Measurements from ENCODE around the gene PHF12.
"Not testable (repeated sequence)": the region's sequence is repeated elsewhere in the genome, so short reads cannot be mapped to it uniquely, and the experiment has no call there.

PHF12 gene

DNA sequence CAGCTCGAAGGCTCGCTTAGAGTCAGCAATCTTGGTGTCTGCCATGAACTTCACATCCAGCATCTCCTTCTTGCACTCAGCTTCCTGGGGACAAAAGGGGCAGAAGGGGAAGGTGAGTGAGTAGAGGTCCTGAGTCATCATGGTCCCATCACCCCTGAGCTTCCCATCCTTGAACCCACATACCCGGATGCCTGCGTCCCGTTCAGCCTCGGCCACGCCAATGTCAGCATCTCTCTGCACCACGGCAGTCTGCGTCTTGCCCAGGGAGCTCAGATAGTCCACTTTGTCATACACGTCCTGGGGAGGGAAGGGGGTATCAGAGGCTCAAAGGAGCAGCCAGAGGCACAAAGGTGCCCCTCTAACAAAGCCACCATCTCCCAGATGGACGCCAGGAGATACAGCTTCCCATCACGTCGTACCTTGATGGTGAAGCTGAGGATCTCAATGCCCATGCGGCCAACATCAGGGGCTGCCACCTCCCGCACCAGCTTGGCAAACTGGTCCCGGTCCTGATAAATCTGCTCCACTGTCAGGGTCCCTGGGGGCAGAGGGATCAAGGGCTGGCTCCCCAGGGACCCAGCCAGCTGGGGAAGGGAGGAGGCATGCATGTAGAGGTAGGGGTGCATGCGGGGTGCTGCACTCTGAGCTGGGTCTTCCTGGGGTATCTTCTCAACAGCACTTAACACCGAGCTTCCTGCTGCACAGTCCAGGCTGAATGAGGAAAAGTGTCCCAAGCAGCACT, 69.0 kb downstream of the PHF12 start:
- no peak for DNase-seq (ENCODE audit: low spot score)

GRCh38 chr17:28881533-28882056, 69.7 kb downstream of the PHF12 start:
- DNase-seq (ENCODE audit: low spot score): no peak

- DNase-seq (ENCODE audit: low spot score): no peak
Measured at GRCh38 chr17:28880572-28880945, 70.8 kb downstream of the PHF12 start.

- DNase-seq (ENCODE audit: low spot score): no peak
Measured at GRCh38 chr17:28879886-28880571, 71.3 kb downstream of the PHF12 start.

- no peak for DNase-seq (ENCODE audit: low spot score)
Measured at GRCh38 chr17:28878981-28879380, 72.3 kb downstream of the PHF12 start.

DNA sequence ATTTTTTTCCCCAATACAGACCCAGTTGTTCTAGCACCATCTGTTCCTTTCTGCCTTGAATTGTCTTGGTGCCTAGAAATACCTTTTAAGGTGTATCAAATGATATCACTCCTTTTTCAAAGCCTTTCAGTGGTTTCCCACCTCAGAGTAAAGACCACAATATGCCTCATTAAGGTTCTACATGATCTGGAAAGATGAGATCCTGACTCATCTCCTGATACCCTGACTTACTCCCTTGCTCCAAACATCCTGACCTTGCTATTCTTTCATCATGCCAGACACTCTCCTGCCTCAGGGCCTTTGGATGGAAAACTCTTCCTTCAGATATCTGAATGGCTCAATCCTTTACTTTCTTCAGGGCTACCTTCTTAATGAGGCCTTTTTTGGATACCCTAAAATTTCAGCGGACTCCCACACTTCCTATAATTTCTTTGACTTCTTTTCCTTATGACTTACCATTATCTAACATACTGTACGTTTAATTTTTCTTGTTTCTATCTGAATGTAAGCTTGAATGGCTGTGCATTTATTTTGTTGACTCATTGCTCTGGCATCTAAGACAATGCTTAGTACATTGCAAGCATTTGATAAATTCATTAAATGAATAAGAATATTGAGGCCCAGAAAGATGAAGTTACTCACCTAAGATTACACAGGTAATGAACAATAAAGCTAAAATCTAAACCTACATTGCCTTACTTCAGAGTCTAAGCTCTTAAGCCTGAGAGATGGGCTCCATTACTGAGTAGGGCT, 73.0 kb downstream of the PHF12 start:
- DNase-seq (ENCODE audit: low spot score): no peak

DNA sequence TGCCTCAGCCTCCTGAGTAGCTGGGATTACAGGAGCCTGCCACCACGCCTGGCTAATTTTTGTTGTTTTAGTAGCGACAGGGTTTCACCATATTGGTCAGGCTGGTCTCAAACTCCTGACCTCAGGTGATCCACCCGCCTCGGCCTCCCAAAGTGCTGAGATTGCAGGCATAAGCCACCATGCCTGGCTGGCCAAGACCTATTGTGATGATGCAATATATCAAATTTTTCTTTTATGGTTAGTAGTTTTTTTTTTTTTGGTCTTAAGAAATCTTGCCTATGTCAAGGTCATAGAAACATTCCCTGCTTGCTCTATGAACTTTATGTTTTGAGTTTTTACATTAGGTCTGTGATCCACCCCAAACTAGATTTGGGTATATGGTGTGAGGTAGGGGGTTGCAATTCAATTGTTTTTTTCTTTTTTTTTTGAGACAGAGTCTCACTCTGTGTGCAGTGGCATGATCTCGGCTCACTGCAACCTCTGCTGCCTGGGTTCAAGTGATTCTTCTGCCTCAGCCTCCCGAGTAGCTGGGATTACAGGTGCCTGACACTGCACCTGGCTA, 74.1 kb downstream of the PHF12 start:
- not testable (repeated sequence) for DNase-seq (ENCODE audit: low spot score)

DNA sequence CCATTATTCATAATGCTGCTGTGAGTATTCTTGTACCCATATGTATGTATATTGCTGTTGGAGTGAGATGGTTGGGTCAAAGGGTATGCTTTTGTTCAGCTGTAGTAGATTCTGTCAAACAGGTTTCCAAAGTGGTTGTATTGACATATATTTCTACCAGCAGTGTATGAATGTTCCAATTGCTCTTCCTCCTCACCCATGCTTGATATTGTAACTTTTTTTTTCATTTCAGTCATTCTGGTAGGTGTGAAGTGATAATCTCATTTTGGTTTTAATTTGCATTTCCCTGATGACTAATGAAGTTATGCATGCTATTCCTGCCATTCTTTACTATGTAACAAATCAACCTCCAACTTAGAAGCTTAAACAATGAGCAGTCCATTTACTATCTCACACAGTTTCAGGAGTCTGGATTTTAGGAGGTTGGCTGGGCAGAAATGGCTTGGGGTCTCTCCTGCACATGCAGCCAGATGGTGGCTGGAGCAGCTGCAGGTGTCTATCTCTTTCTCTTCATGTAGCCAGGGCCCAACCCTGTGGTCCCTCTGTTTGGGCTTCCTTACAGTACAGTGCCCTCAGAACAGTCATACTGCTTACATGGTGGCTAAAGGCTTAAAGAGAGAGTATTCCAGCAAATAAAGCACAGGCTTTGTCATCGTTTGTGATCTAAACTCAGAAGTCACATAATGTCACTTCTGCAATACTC, 75.3 kb downstream of the PHF12 start:
- DNase-seq (ENCODE audit: low spot score): no peak

GRCh38 chr17:28874750-28875149, 76.6 kb downstream of the PHF12 start:
- no peak for DNase-seq (ENCODE audit: low spot score)

DNA sequence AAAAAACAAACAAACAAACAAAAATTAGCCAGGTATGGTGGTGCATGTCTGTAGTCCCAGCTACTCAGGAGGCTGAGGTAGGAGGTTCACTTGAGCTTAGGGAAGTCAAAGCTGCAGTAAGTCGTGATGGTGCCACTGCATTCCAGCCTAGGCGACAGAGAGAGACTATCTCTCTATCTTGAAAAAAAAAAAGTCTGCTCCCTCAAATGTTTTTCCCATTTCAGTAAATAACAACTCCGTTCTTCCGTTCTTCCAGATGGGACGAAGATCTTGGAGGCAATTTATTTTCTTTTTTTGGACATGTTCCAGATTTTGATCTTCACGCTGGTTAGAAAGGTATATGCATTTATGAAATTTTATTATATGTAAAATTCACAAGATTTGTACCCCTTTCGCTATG, 77.5 kb downstream of the PHF12 start:
- no peak for DNase-seq (ENCODE audit: low spot score)

DNA sequence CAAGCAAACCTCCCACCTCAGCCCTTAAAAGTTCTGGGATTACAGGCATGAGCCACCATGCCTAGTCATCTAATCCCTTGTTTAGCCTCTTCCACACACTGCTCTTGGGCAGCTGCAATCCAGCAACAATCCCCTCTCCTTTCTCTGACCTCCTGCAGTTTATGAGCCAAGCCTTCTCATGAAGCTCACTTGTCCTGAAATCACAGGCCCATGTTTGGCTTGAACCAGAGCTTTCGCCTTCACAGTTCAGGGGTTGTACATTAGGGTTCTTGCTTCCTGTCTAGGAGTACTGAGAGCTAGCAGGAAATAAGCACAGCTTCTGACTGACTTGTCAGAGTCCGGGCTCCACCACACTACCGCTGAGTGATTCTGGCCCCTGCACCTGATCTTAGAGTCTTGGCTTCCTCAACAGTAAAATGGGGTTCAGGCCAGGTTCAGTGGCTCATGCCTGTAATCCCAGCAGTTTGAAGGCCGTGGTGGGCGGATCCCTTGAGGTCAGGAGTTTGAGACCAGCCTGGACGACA, 80.2 kb downstream of the PHF12 start:
- no peak for DNase-seq (ENCODE audit: low spot score)

GRCh38 chr17:28867276-28867675, 84.0 kb downstream of the PHF12 start:
- DNase-seq (ENCODE audit: low spot score): no peak

DNA sequence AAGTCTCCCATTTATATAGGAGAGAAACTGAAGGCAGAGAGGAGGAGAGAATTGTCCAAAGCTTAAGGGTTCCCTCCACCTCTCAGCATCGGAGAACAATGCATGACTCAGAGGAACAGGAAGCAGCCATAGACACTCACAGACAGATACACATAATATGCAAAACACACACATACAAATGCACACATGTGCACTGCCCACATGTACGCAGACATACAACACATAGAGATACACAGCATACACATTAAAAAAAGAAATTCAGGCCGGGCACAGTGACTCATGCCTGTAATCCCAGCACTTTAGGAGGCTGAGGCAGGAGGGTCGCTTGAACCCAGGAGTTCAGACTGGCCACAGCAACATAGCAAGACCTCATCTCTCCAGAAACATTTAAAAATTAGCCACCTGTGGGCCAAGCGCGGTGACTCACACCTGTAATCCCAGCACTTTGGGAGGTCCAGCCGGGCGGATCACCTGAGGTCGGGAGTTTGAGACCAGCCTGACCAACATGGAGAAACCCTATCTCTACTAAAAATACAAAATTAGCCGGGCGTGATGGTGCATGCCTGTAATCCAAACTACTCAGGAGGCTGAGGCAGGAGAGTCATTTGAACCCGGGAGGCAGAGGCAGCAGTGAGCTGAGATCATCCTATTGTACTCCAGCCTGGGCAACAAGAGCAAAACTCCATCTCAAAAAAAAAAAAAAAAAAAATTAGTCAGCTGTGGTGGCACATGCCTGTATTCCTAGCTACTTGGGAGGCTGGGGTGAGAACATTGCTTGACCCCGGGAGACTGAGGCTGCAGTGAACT, 85.2 kb downstream of the PHF12 start:
- peak; percentile 90 for DNase-seq (ENCODE audit: low spot score)

DNA sequence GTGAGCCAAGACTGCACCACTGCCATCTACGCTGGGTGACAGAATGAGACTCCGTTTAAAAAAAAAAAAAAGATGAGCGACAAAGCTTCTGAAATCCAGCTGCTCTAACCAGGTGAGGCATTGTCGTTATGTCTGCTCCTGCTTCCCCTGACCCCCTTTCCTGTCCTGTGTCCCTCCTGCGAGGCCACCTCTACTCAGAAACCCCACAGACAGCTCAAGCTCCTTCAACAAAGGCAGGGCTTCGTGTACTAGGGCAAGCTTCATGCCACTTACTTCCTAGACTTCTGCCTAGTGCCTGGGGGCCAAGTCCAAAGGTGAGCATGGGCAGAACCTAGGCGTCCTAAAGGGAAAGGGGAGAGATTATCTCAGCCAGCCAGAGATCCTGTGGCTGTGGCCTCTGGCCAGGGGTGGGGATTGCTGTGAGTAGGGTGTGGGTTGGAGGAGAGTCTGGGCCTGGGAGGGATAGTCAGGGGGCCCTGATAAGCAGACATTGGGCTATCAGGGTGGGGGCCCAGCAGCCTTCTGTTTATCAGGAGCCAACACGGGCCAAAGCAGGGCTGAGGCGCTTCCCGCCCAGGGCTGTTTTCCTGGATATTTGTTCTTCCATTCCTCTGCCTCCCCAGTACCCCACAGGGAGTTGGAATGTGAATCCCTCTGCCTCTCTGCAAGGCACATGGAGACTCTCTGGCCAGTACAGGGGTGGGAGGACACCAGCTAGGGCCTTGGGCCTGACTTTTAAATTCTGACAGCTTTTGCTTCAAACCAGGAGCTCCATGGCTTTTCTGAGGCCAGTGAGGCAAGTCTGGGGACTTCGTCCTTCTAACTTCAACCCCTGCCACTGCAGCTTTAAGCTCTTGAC, 86.1 kb downstream of the PHF12 start:
- no peak for DNase-seq (ENCODE audit: low spot score)

- no peak for DNase-seq (ENCODE audit: low spot score)
Measured at GRCh38 chr17:28863953-28864352, 87.4 kb downstream of the PHF12 start.

DNA sequence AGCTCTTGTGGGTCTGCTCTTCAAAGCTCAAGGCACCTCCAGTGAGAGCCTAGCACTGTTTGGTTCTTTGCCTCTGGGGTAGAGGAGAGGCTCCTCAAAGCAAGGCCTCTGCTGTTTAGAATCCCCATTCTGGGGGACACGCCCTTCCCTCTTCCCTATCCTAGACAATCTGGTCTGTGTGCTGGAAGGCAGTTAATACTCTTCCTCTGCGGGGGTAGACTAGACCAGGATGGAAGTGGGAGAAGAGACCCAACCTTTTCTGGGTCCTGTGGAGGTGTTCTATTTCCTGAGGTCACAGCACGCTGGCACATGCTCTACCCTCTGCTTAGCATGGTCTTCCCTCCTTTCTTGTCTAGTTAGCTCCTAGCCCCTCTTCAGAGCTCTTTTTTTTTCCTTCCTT, 88.8 kb downstream of the PHF12 start:
- no peak for DNase-seq (ENCODE audit: low spot score)

DNA sequence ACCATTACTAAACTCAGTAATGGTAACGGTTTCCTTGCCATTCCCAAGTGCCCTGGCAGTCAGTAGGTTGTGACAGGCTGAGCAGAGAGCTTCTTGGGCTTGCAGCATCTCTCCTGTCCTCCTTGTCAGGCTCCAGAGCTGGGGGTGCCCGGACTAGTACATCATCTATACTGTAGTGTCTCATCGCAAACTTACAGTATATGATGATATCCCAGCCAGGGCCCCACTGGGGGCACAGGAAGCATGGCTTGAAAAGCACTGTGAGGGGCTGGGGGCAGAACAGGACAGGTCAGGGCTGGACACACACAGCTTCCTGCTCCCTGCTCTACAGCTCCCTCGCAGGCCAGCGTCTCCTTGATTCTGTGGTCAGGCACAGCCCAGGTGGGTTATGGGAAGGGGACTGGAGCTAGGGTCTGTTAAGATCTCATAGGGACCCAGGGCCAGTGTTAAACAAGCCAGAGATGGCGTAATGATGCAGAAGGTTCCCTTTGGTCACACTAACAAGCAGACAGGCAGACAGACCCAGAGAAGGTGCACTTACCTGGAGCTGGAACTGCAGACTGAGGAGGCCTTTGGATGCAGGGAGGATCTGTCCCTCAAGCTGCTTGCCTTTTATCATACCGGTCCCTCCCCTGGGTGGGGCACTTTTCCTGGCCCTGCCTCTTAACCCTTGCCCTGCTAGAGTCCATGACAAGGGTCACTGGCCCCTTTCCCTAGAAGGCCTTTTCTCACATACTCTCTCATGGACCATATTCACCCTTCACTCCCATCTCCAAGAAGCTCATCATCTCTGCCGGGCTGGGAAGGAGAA, 89.7 kb downstream of the PHF12 start:
- no peak for DNase-seq (ENCODE audit: low spot score)

GRCh38 chr17:28860363-28860808, 90.9 kb downstream of the PHF12 start:
- no peak for DNase-seq (ENCODE audit: low spot score)

- DNase-seq (ENCODE audit: low spot score): no peak
Measured at GRCh38 chr17:28858801-28859355, 92.4 kb downstream of the PHF12 start.

Data from kidney capillary endothelial cell (primary cell).